ENCODE data around the gene LRP1B.

GRCh38 chr2:141021109-141021508 is 1109.7 kb downstream of the LRP1B start:
- TF ChIP-seq CTCF (IDR thresholded peaks at IDR 0.05) (no peak), EZH2 (IDR thresholded peaks at IDR 0.05; ENCODE audit: borderline replicate concordance, insufficient read depth, low read depth, low read length, poor library complexity, severe bottlenecking) (no peak)
